ENCODE results near the gene ARAP1.

- TF ChIP-seq, protein P1, sequence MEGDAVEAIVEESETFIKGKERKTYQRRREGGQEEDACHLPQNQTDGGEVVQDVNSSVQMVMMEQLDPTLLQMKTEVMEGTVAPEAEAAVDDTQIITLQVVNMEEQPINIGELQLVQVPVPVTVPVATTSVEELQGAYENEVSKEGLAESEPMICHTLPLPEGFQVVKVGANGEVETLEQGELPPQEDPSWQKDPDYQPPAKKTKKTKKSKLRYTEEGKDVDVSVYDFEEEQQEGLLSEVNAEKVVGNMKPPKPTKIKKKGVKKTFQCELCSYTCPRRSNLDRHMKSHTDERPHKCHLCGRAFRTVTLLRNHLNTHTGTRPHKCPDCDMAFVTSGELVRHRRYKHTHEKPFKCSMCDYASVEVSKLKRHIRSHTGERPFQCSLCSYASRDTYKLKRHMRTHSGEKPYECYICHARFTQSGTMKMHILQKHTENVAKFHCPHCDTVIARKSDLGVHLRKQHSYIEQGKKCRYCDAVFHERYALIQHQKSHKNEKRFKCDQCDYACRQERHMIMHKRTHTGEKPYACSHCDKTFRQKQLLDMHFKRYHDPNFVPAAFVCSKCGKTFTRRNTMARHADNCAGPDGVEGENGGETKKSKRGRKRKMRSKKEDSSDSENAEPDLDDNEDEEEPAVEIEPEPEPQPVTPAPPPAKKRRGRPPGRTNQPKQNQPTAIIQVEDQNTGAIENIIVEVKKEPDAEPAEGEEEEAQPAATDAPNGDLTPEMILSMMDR (conservative IDR thresholded peaks at IDR 0.05; ENCODE audit: low read length) = no peak
- no peak for TF ChIP-seq EZH2phosphoT487 (IDR thresholded peaks at IDR 0.05; ENCODE audit: borderline replicate concordance)
These were observed 100.1 kb downstream of the ARAP1 start for GRCh38 chr11:72652133-72652532.

All from Loucy (cell line).